Measurements from ENCODE around the gene ARL2.

The ARL2 gene

GRCh38 chr11:65045061-65045460, 31.1 kb downstream of the ARL2 start:
- no peak overlapping the region for H3K4me3 ChIP-seq (ENCODE audit: low read depth, low read length)
- TF ChIP-seq, protein P1, sequence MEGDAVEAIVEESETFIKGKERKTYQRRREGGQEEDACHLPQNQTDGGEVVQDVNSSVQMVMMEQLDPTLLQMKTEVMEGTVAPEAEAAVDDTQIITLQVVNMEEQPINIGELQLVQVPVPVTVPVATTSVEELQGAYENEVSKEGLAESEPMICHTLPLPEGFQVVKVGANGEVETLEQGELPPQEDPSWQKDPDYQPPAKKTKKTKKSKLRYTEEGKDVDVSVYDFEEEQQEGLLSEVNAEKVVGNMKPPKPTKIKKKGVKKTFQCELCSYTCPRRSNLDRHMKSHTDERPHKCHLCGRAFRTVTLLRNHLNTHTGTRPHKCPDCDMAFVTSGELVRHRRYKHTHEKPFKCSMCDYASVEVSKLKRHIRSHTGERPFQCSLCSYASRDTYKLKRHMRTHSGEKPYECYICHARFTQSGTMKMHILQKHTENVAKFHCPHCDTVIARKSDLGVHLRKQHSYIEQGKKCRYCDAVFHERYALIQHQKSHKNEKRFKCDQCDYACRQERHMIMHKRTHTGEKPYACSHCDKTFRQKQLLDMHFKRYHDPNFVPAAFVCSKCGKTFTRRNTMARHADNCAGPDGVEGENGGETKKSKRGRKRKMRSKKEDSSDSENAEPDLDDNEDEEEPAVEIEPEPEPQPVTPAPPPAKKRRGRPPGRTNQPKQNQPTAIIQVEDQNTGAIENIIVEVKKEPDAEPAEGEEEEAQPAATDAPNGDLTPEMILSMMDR (IDR thresholded peaks at IDR 0.05; ENCODE audit: insufficient read depth, low read depth, low read length, missing control alignments), result no peak
- DNase-seq (ENCODE audit: low read depth), result no peak

- no peak for DNase-seq (ENCODE audit: low read depth)
- no peak overlapping the region for H3K4me3 ChIP-seq (ENCODE audit: low read depth, low read length)
- TF ChIP-seq, protein P1 (IDR thresholded peaks at IDR 0.05; ENCODE audit: insufficient read depth, low read depth, low read length, missing control alignments), result no peak
Observed at GRCh38 chr11:65045728-65046127, 31.8 kb downstream of the ARL2 start.

DNA sequence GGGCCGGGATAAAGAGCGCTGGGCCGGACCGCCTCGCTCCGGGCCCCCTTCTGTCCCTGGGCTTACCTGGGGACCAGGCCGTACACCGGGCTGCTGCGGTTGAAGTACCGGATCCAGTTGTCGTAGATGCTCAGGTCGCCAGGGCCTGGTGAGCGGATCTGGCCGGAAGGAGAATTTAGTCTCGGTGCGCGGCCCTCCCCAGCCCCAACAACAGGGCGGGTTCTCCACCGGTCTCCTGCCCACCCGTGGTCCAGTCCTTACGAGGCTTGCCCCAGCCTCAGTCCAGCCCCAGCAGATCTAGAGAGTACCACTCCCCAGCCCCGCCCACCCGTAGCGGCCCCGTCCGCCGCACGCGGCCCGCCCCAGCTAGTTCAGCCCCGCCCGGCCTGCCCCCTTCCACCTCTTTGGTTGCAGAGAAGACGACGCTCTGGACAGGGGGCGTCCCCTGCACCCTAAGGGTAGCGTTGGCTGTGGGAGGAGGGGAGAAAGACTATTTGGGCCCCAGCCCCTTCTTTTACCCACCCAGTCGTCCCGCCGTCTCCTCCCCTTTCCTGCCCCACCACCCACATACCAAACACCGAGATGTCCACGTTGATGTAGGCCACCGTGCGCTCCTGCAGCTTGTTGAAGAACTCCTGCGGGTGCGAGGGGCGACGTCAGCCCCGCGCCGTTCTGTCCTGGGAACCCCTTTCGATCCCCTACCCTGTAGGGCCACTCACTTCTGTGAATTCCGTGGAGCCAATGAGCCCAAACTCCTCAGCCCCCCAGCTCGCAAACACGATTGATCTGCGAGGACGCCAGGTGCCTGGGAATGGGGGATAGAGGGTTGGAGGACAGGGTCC, 33.8 kb downstream of the ARL2 start:
- TF ChIP-seq, protein P1 (IDR thresholded peaks at IDR 0.05; ENCODE audit: insufficient read depth, low read depth, low read length, missing control alignments), result no peak
- DNase-seq (ENCODE audit: low read depth), result no peak
- H3K4me3 ChIP-seq (ENCODE audit: low read depth, low read length), result no peak overlapping the region

- H3K4me3 ChIP-seq (ENCODE audit: low read depth, low read length), result no peak overlapping the region
- peak; percentile 59 for DNase-seq (ENCODE audit: low read depth)
- TF ChIP-seq, protein P1 (IDR thresholded peaks at IDR 0.05; ENCODE audit: insufficient read depth, low read depth, low read length, missing control alignments), result no peak
Observed at GRCh38 chr11:65051398-65051858, 37.5 kb downstream of the ARL2 start.

DNA sequence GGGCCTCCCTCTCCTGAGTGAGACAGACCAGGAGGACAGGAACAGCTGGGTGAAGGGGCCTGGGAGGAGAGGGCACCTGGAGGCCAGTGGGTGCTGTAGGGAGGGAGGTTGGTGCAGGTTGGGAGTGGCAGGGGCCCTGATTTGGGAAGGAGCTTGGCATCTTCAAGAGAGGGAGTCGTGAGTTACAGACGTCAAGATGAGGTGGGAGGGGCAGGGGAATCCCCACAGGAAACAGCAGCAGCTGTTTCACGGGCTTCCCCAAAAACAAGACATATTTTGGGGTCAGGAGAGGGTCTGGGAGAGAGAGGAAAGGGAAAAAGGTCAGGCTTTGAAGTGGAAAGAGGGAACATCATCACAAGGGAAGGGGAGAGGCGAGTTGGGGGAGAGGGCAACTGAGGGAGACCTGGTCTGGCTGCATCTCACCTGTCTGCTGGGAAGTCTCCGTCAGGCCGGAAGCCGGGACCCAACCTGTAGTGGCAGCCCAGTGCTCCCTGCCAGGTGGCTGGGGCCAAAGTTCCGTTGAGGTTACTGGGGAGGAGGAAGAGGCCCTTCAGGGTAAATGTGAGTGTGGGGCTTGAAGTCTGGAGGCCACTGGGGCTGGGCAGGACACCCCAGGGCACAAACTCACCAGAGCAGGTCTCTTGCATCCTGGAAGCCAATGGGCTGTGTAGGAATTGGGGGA, 40.0 kb downstream of the ARL2 start:
- TF ChIP-seq, protein P1 (IDR thresholded peaks at IDR 0.05; ENCODE audit: insufficient read depth, low read depth, low read length, missing control alignments), result no peak
- no peak overlapping the region for H3K4me3 ChIP-seq (ENCODE audit: low read depth, low read length)
- DNase-seq (ENCODE audit: low read depth), result peak; percentile 33

GRCh38 chr11:65055538-65055937, 41.6 kb downstream of the ARL2 start:
- H3K4me3 ChIP-seq (ENCODE audit: low read depth, low read length), result no peak overlapping the region
- peak; percentile 61 for DNase-seq (ENCODE audit: low read depth)
- TF ChIP-seq, protein P1 (IDR thresholded peaks at IDR 0.05; ENCODE audit: insufficient read depth, low read depth, low read length, missing control alignments), result no peak

Measured in GM12865 (cell line).